SKM-1 (cell line): Measurements from ENCODE around the gene IGHMBP2.

Source experiments
- DNase-seq: peaks from one replicate; lab custom pipeline; 2025; ENCODE audit not compliant: unreplicated experiment; lab: John Stamatoyannopoulos, UW

IGHMBP2 gene

GRCh38 chr11:68925611-68926010 is 21.9 kb downstream of the IGHMBP2 start:
- DNase-seq: no peak

- peak; percentile 45 for DNase-seq
These were observed 23.8 kb downstream of the IGHMBP2 start for GRCh38 chr11:68927280-68928135.

GRCh38 chr11:68928136-68928880 is 24.6 kb downstream of the IGHMBP2 start:
- no peak for DNase-seq

GRCh38 chr11:68929135-68929534 is 25.4 kb downstream of the IGHMBP2 start:
- no peak for DNase-seq

- DNase-seq: no peak
These were observed 26.2 kb downstream of the IGHMBP2 start for GRCh38 chr11:68929706-68930570.

GRCh38 chr11:68930991-68931855 is 27.5 kb downstream of the IGHMBP2 start:
- DNase-seq: no peak

- DNase-seq: no peak
These were observed 28.2 kb downstream of the IGHMBP2 start for GRCh38 chr11:68931911-68932310.

- no peak for DNase-seq
These were observed 28.7 kb downstream of the IGHMBP2 start for GRCh38 chr11:68932358-68932757.

GRCh38 chr11:68932933-68933577 is 29.4 kb downstream of the IGHMBP2 start:
- no peak for DNase-seq

- DNase-seq: no peak
These were observed 30.1 kb downstream of the IGHMBP2 start for GRCh38 chr11:68933605-68934320.

GRCh38 chr11:68934321-68934645 is 30.6 kb downstream of the IGHMBP2 start:
- no peak for DNase-seq

GRCh38 chr11:68934666-68935065 is 31.0 kb downstream of the IGHMBP2 start:
- DNase-seq: no peak

GRCh38 chr11:68935066-68935465 is 31.4 kb downstream of the IGHMBP2 start:
- no peak for DNase-seq

GRCh38 chr11:68935516-68936357 is 32.0 kb downstream of the IGHMBP2 start:
- no peak for DNase-seq

GRCh38 chr11:68936358-68936636 is 32.6 kb downstream of the IGHMBP2 start:
- no peak for DNase-seq

GRCh38 chr11:68936676-68937620 is 33.3 kb downstream of the IGHMBP2 start:
- DNase-seq: no peak

- no peak for DNase-seq
These were observed 34.4 kb downstream of the IGHMBP2 start for GRCh38 chr11:68938088-68938487.
